Left lung (tissue), 10 donors: ENCODE measurements around the gene COL5A1. TPM values are rescaled to one million over a fixed set of nuclear protein-coding genes. Genes with fewer than 3 reads are reported as not detected.
A peak's percentile ranks its signal among the peaks of the same experiment; 100 is the strongest.

Experiments used
- ATAC-seq: fragments of 200-7000 bp; cut with Tn5 transposase; one replicate; pipeline ENCODE4 v1.9.1; 2020; ENCODE audit warnings: moderate library complexity
- DNase-seq, 4 donors: peaks; one replicate each; pipeline ENCODE4 v3.0.0-alpha.2; 2013 to 2020
- H3K27ac ChIP-seq, 2 donors: fragments of 200-600 bp; sonication (generic) in 1 of 2; one replicate each; pipeline versions ENCODE4 v1.5.0 to v1.8.0; 2020 to 2021
- H3K27me3 ChIP-seq, 2 donors: fragments of 200-600 bp; sonication (generic) in 1 of 2; one replicate each; pipeline versions ENCODE4 v1.5.0 to v1.8.0; 2020 to 2021
- H3K36me3 ChIP-seq, 2 donors: fragments of 200-600 bp; sonication (generic) in 1 of 2; one replicate each; pipeline versions ENCODE4 v1.5.0 to v1.8.0; 2020 to 2021
- H3K4me1 ChIP-seq, 2 donors: fragments of 200-600 bp; one replicate each; pipeline ENCODE4 v1.8.0; 2021
- H3K4me3 ChIP-seq, 2 donors: fragments of 200-600 bp; sonication (generic) in 1 of 2; one replicate each; pipeline versions ENCODE4 v1.5.0 to v1.8.0; 2020 to 2021; ENCODE audit warnings: mild to moderate bottlenecking in 1 of 2
- H3K9me3 ChIP-seq, 2 donors: fragments of 200-600 bp; sonication (generic) in 1 of 2; one replicate each; pipeline versions ENCODE4 v1.5.0 to v1.8.0; 2020 to 2021
- CTCF ChIP-seq, 2 donors: fragments of 200-600 bp; sonication (generic) in 1 of 2; IDR thresholded peaks; one replicate each; pipeline versions ENCODE4 v1.5.0 to v1.8.0; 2021; ENCODE audit warnings: antibody characterized with exemption in 2 of 2
- intact Hi-C, 2 donors: fragments of 100-400 bp; cut with DNase I; formaldehyde crosslinking; loops; one replicate each; pipeline versions ENCODE4 v1.11.2 to v1.14.2; 2022
- polyA plus RNA-seq, 6 donors: library from polyadenylated mRNA; unstranded; fragments of 120-200 nt; gene quantifications; one replicate each; pipeline ENCODE4 v1.2.1, GENCODE V29; 2013; ENCODE audit not compliant: insufficient read length in 6 of 6
- total RNA-seq, 2 donors: library from RNA; stranded (reverse); fragmentation: NEBNext Ultra II Directional; extraction: Animal tissue kit (Norgen Biotek cat#: 25700); gene quantifications; one replicate each; pipeline ENCODE4 v1.2.1, GENCODE V29; 2021
- donor health status: DM: no; HTN: yes; CAD: no.
- donor health status: DM: no; HTN: no; CAD: no.

The COL5A1 gene
- total and polyA plus RNA-seq, 8 donors = 168 to 357 (median 213) TPM

- intact Hi-C loops = no loop called here
- H3K27ac ChIP-seq = no peak overlapping the region
- ATAC-seq = no peak
These were observed 193.4 kb downstream of the COL5A1 start for GRCh38 chr9:134834957-134835419.

GRCh38 chr9:134835448-134835847 lies 193.8 kb downstream of the COL5A1 start:
- Histone ChIP-seq H3K27ac (no peak overlapping the region), H3K36me3 (peaks cover 0 to 9% of the 10 kb centered on the region in 2 donors), H3K9me3 (no peaks in the 10 kb centered on the region), H3K4me1 (no peaks in the 10 kb centered on the region), H3K4me3 (no peak overlapping the region), H3K27me3 (no peaks in the 10 kb centered on the region)
- DNase-seq = peak in 1 of 4 donors; percentile 79
- intact Hi-C loops = no loop called here
- peak; percentile 18 for ATAC-seq
- no peak for TF ChIP-seq CTCF (IDR thresholded peaks at IDR 0.05)

More at GRCh38 chr9:134834957-134835419, 193.4 kb downstream of the COL5A1 start:
- Histone ChIP-seq H3K4me1 (no peaks in the 10 kb centered on the region), H3K36me3 (peaks cover 0 to 13% of the 10 kb centered on the region in 2 donors), H3K9me3 (no peaks in the 10 kb centered on the region), H3K27me3 (no peaks in the 10 kb centered on the region), H3K4me3 (no peak overlapping the region)
- TF ChIP-seq CTCF (IDR thresholded peaks at IDR 0.05) = no peak
- peak in 1 of 4 donors; percentile 78 for DNase-seq

GRCh38 chr9:134835987-134836386 lies 194.4 kb downstream of the COL5A1 start:
- no peak for ATAC-seq
- intact Hi-C loops = no loop called here
- no peak for TF ChIP-seq CTCF (IDR thresholded peaks at IDR 0.05)
- Histone ChIP-seq H3K9me3 (no peaks in the 10 kb centered on the region), H3K4me3 (no peak overlapping the region), H3K27ac (no peak overlapping the region), H3K4me1 (no peaks in the 10 kb centered on the region), H3K27me3 (no peaks in the 10 kb centered on the region), H3K36me3 (peaks cover 0 to 3% of the 10 kb centered on the region in 2 donors)
- no peak for DNase-seq

- TF ChIP-seq CTCF (IDR thresholded peaks at IDR 0.05) = no peak
- ATAC-seq = no peak
- H3K36me3 ChIP-seq = no peaks in the 10 kb centered on the region
- H3K9me3 ChIP-seq = no peaks in the 10 kb centered on the region
- intact Hi-C loops = no loop called here
- no peak for DNase-seq
- no peaks in the 10 kb centered on the region for H3K27me3 ChIP-seq
- H3K4me1 ChIP-seq = no peaks in the 10 kb centered on the region
- no peak overlapping the region for H3K27ac ChIP-seq
- H3K4me3 ChIP-seq = no peak overlapping the region
These were observed 194.9 kb downstream of the COL5A1 start for GRCh38 chr9:134836406-134836970.

GRCh38 chr9:134837529-134837928 lies 195.9 kb downstream of the COL5A1 start:
- no peaks in the 10 kb centered on the region for H3K9me3 ChIP-seq
- no peaks in the 10 kb centered on the region for H3K27me3 ChIP-seq
- H3K4me1 ChIP-seq = no peaks in the 10 kb centered on the region
- peaks cover 0 to 2% of the 10 kb centered on the region in 2 donors for H3K36me3 ChIP-seq
- no peak for DNase-seq
- no peak overlapping the region for H3K4me3 ChIP-seq
- no peak for TF ChIP-seq CTCF (IDR thresholded peaks at IDR 0.05)
- no peak overlapping the region for H3K27ac ChIP-seq
- intact Hi-C loops = no loop called here
- no peak for ATAC-seq
